Psoas muscle (tissue), 8 donors: ENCODE data around the gene VTCN1. TPM values are rescaled to one million over a fixed set of nuclear protein-coding genes. Genes with fewer than 3 reads are reported as not detected.

Source experiments
- ATAC-seq, 4 donors: fragments of 200-7000 bp; cut with Tn5 transposase; one replicate each; pipeline ENCODE4 v1.9.1; 2020; ENCODE audit warnings: moderate library complexity in 3 of 4, mild to moderate bottlenecking in 2 of 4
- DNase-seq, 2 donors: peaks; one replicate each; pipeline ENCODE4 v3.0.0-alpha.2; 2020
- H3K27ac ChIP-seq: fragments of 200-600 bp; one replicate; pipeline ENCODE4 v1.8.0; 2022
- H3K27me3 ChIP-seq, 3 donors: fragments of 200-600 bp in 1 of 3; one replicate each; pipeline versions ENCODE4 v1.6.1 to v1.8.0; 2013 to 2022; ENCODE audit warnings: low read length in 2 of 3, mild to moderate bottlenecking in 2 of 3, moderate library complexity in 1 of 3; ENCODE audit not compliant: insufficient read depth in 3 of 3
- H3K36me3 ChIP-seq, 2 donors: fragments of 200-600 bp in 1 of 2; one replicate each; pipeline versions ENCODE4 v1.6.1 to v1.8.0; 2013 to 2022; ENCODE audit warnings: low read depth in 1 of 2, mild to moderate bottlenecking in 1 of 2, moderate library complexity in 1 of 2; ENCODE audit not compliant: insufficient read depth in 1 of 2
- H3K4me1 ChIP-seq: fragments of 200-600 bp; one replicate; pipeline ENCODE4 v1.8.0; 2022
- H3K4me3 ChIP-seq: fragments of 200-600 bp; one replicate; pipeline ENCODE4 v1.8.0; 2022; ENCODE audit warnings: mild to moderate bottlenecking
- H3K9me3 ChIP-seq: fragments of 200-600 bp; one replicate; pipeline ENCODE4 v1.8.0; 2022
- CTCF ChIP-seq: fragments of 200-600 bp; IDR thresholded peaks from one replicate; pipeline ENCODE4 v1.8.0; 2022; ENCODE audit warnings: antibody characterized with exemption
- WGBS, 3 donors: extraction: QIAGEN DNeasy Blood & Tissue Kit; methylation state at CpG; one replicate each; pipeline versions ENCODE4 v1.1.6 to v1.1.7; 2013; 5-methylcytosine and 5-hydroxymethylcytosine counted together
- intact Hi-C, 2 donors: fragments of 100-400 bp; cut with DNase I; formaldehyde crosslinking; loops; one replicate each; pipeline versions ENCODE4 v1.11.0 to v1.14.2; 2022
- polyA plus RNA-seq, 3 donors: library from polyadenylated mRNA; stranded (reverse); fragments of 200-250 nt; gene quantifications; one replicate each; pipeline ENCODE4 v1.2.3, GENCODE V29; 2013
- total RNA-seq, 4 donors: library from RNA; stranded (reverse); fragmentation: NEBNext Ultra II Directional in 2 of 4; extraction: Animal tissue kit (Norgen Biotek cat#: 25700) in 2 of 4; gene quantifications; one replicate each; pipeline versions ENCODE4 v1.2.1 to v1.2.4, GENCODE V29; 2021 to 2023
- donor health status: healthy with polysubstance abuse.
- donor health status: DM: no; HTN: no; CAD: no; lungs with moderate emphysema.
- donor health status: Bipolar disorder and iron deficiency.
- donor health status: healthy.
- donor health status: DM: yes; HTN: yes; CAD: no.
- donor health status: DM: no; HTN: no; CAD: no.
- donor health status: DM: no; HTN: no; CAD: no.
- donor health status: DM: yes; HTN: yes; CAD: no.

The VTCN1 gene
- total and polyA plus RNA-seq, 7 donors, result 0.03 to 0.22 (median 0.09) TPM; not detected in 4

- H3K4me3 ChIP-seq, result no peak overlapping the region
- no peaks in the 10 kb centered on the region for H3K36me3 ChIP-seq
- no peak overlapping the region for H3K27ac ChIP-seq
- H3K4me1 ChIP-seq, result no peaks in the 10 kb centered on the region
- no peaks in the 10 kb centered on the region for H3K9me3 ChIP-seq
- no peak for DNase-seq
- no peak for TF ChIP-seq CTCF
- no peaks in the 10 kb centered on the region for H3K27me3 ChIP-seq
- intact Hi-C loops, result no loop called here
- ATAC-seq, result no peak
- 68 to 75% (median 68%) methylated on average over 3 of the region's 3 CpGs for whole genome bisulfite sequencing, 3 donors
These were observed 4.3 kb upstream of the VTCN1 start for GRCh38 chr1:117215019-117215418.

- Histone ChIP-seq H3K9me3 (no peaks in the 10 kb centered on the region), H3K4me1 (no peaks in the 10 kb centered on the region), H3K36me3 (no peaks in the 10 kb centered on the region), H3K27ac (no peak overlapping the region), H3K4me3 (no peak overlapping the region), H3K27me3 (no peaks in the 10 kb centered on the region)
- 94 to 95% (median 94%) methylated on average over 6 of the region's 6 CpGs for WGBS, 3 donors
- no peak for ATAC-seq
- no peak for TF ChIP-seq CTCF
- no peak for DNase-seq
- intact Hi-C loops, result no loop called here
These were observed 2.3 kb upstream of the VTCN1 start for GRCh38 chr1:117213046-117213445.

GRCh38 chr1:117210386-117210785 lies 341 bp downstream of the VTCN1 start:
- 69 to 84% (median 71%) methylated on average over 4 of the region's 4 CpGs for WGBS, 3 donors
- H3K4me1 ChIP-seq, result no peaks in the 10 kb centered on the region
- no peaks in the 10 kb centered on the region for H3K27me3 ChIP-seq
- no peak overlapping the region for H3K4me3 ChIP-seq
- intact Hi-C loops, result no loop called here
- no peaks in the 10 kb centered on the region for H3K36me3 ChIP-seq
- no peaks in the 10 kb centered on the region for H3K9me3 ChIP-seq
- no peak overlapping the region for H3K27ac ChIP-seq
- ATAC-seq (no peak), DNase-seq (no peak)
- TF ChIP-seq CTCF, result no peak

GRCh38 chr1:117209094-117209493 lies 1.6 kb downstream of the VTCN1 start:
- no peak for DNase-seq
- Histone ChIP-seq H3K27me3 (no peaks in the 10 kb centered on the region), H3K4me1 (no peaks in the 10 kb centered on the region), H3K4me3 (no peak overlapping the region), H3K27ac (no peak overlapping the region), H3K36me3 (no peaks in the 10 kb centered on the region), H3K9me3 (no peaks in the 10 kb centered on the region)
- no peak for TF ChIP-seq CTCF
- ATAC-seq, result no peak
- intact Hi-C loops, result no loop called here
- WGBS, 3 donors, result 68 to 82% (median 68%) methylated on average over 3 of the region's 3 CpGs

- Histone ChIP-seq H3K4me1 (no peaks in the 10 kb centered on the region), H3K27ac (no peak overlapping the region), H3K27me3 (no peaks in the 10 kb centered on the region), H3K9me3 (no peaks in the 10 kb centered on the region), H3K36me3 (no peaks in the 10 kb centered on the region), H3K4me3 (no peak overlapping the region)
- DNase-seq (no peak), ATAC-seq (no peak)
- intact Hi-C loops, result no loop called here
- 70 to 89% (median 73%) methylated on average over 3 of the region's 3 CpGs for WGBS, 3 donors
- TF ChIP-seq CTCF, result no peak
These were observed 2.1 kb downstream of the VTCN1 start for GRCh38 chr1:117208580-117208979.
